Esophagus muscularis mucosa (tissue), 4 donors: Measurements from ENCODE around the gene TPSG1. TPM values are rescaled to one million over a fixed set of nuclear protein-coding genes. Genes with fewer than 3 reads are reported as not detected.

Experiments
- DNase-seq: peaks from one replicate; pipeline ENCODE4 v3.0.0-alpha.2; 2017; ENCODE audit errors: extremely low spot score
- H3K27ac ChIP-seq, 4 donors: fragments of 200-600 bp; sonication (generic); replicated peaks in 1 of 4; 1 replicate in 3 of 4; 2 replicates in 1 of 4; pipeline ENCODE4 v1.5.1; 2016 to 2019; ENCODE audit warnings: mild to moderate bottlenecking in 1 of 4
- H3K27me3 ChIP-seq, 4 donors: fragments of 200-600 bp; sonication (generic); one replicate each; pipeline versions ENCODE4 v1.5.1 to v1.6.0; 2016 to 2019
- H3K36me3 ChIP-seq, 4 donors: fragments of 200-600 bp; sonication (generic); one replicate each; pipeline ENCODE4 v1.5.1; 2016 to 2019
- H3K4me1 ChIP-seq, 4 donors: fragments of 200-600 bp; sonication (generic); one replicate each; pipeline ENCODE4 v1.5.1; 2016 to 2019
- H3K4me3 ChIP-seq, 4 donors: fragments of 200-600 bp; sonication (generic); 1 replicate in 2 of 4; 2 replicates in 2 of 4; pipeline ENCODE4 v1.5.1; 2016 to 2019; ENCODE audit warnings: mild to moderate bottlenecking in 4 of 4, moderate library complexity in 1 of 4
- H3K9me3 ChIP-seq, 4 donors: fragments of 200-600 bp; sonication (generic); 1 replicate in 3 of 4; 2 replicates in 1 of 4; pipeline ENCODE4 v1.5.1; 2016 to 2019
- CTCF ChIP-seq, 3 experiments: fragments of 200-600 bp in 2 of 3; fragments of 450-650 bp in 1 of 3; sonication (generic) in 2 of 3; IDR thresholded peaks; one replicate each; pipeline ENCODE4 v1.5.1; 2017 to 2019; ENCODE audit warnings: antibody characterized with exemption in 3 of 3, mild to moderate bottlenecking in 2 of 3, moderate library complexity in 1 of 3
- EP300 ChIP-seq: sonication (generic); formaldehyde crosslinking; IDR thresholded peaks from one replicate; pipeline ENCODE4 v1.6.1; 2017; ENCODE audit warnings: antibody characterized with exemption
- POLR2A ChIP-seq: fragments of 450-650 bp; IDR thresholded peaks from one replicate; pipeline ENCODE4 v1.6.1; 2017; ENCODE audit warnings: antibody characterized with exemption, moderate library complexity, mild to moderate bottlenecking, low read depth
- POLR2AphosphoS5 ChIP-seq, 2 donors: sonication (generic); formaldehyde crosslinking; IDR thresholded peaks; one replicate each; pipeline ENCODE4 v1.6.1; 2017; ENCODE audit warnings: antibody characterized with exemption in 2 of 2
- WGBS: methylation state at CpG from one replicate; pipeline ENCODE4 v1.1.5; 2018; 5-methylcytosine and 5-hydroxymethylcytosine counted together
- intact Hi-C: fragments of 100-400 bp; cut with DNase I; formaldehyde crosslinking; loops from one replicate; pipeline ENCODE4 v1.15.1; 2023
- total RNA-seq, 4 donors: library from RNA; depleted of rRNA; stranded (reverse); fragments of >200 nt; gene quantifications; one replicate each; pipeline versions ENCODE4 v1.1.0 to v1.2.1, GENCODE V29; 2016

TPSG1 gene
- total RNA-seq, 4 donors from 2014 or later = 0.39 to 2.9 (median 1.00) TPM

DNA sequence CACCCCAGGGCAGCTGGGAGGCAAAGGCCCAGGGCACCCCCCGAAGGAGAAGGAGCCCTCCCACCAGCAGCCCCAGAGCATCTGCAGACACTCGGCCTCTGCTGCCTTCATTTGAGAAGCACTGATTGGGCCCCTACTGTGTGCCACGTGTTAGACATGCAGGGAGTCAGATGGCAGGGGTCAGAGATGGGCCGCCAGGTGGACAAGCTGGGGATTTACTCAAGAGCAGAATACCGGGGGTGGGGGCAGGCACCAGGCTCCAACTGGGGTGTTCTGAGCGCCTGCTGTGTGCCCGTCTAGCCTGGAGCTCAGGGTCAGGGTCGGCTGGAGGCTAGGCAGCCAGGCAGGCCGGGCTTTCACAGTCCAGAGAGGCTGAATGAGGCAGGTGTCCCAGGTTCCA, 18.7 kb downstream of the TPSG1 start:
- TF ChIP-seq POLR2A = no peak
- no peak for TF ChIP-seq CTCF (IDR thresholded peaks at IDR 0.05)
- no peak for TF ChIP-seq POLR2AphosphoS5 (IDR thresholded peaks at IDR 0.05)
- TF ChIP-seq EP300 = no peak
- WGBS = 70% methylated on average over 4 of the region's 9 CpGs
- peaks cover 0 to 100% (median 91%) of the 10 kb centered on the region in 4 donors for H3K36me3 ChIP-seq
- H3K4me3 ChIP-seq = no peak overlapping the region
- no peaks in the 10 kb centered on the region for H3K9me3 ChIP-seq
- intact Hi-C loops = no loop called here
- H3K27ac ChIP-seq = no peak overlapping the region
- no peaks in the 10 kb centered on the region for H3K4me1 ChIP-seq
- no peak for DNase-seq
- no peaks in the 10 kb centered on the region for H3K27me3 ChIP-seq

- no peak for TF ChIP-seq POLR2AphosphoS5 (IDR thresholded peaks at IDR 0.05)
- no peak for TF ChIP-seq EP300
- no peak for TF ChIP-seq POLR2A
- TF ChIP-seq CTCF (IDR thresholded peaks at IDR 0.05) = no peak
- Histone ChIP-seq H3K27ac (peak overlapping the region in 1 of 4 donors; percentile 33), H3K36me3 (peaks cover 0 to 100% (median 91%) of the 10 kb centered on the region in 4 donors), H3K4me3 (no peak overlapping the region), H3K27me3 (no peaks in the 10 kb centered on the region), H3K9me3 (no peaks in the 10 kb centered on the region), H3K4me1 (no peaks in the 10 kb centered on the region)
- intact Hi-C loops = no loop called here
- no peak for DNase-seq
- WGBS = 78% methylated on average over 9 of the region's 21 CpGs
These were observed 20.1 kb downstream of the TPSG1 start for GRCh38 chr16:1204933-1205332.

DNA sequence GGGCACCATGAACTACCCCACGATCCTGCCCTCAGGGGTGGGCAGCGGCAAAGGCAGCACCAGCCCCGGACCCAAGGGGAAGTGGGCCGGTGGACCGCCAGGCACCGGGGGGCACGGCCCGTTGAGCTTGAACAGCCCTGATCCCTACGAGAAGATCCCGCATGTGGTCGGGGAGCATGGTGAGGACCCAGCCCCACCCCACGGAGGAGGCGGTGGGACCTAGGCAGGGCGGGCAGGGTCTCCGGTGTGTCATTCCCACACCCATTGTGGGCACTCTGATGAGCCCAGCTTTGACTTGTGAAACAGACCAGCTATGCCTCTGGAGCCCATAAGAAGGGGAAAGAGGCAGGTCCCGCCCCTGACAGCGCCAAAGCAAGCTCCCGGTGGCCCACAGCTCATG, 22.8 kb downstream of the TPSG1 start:
- H3K36me3 ChIP-seq = peaks cover 0 to 88% (median 71%) of the 10 kb centered on the region in 4 donors
- H3K27me3 ChIP-seq = no peaks in the 10 kb centered on the region
- no peak for DNase-seq
- intact Hi-C loops = no loop called here
- TF ChIP-seq POLR2AphosphoS5 (IDR thresholded peaks at IDR 0.05) (no peak), CTCF (IDR thresholded peaks at IDR 0.05) (no peak), EP300 (no peak), POLR2A (no peak)
- H3K27ac ChIP-seq = peak overlapping the region in 1 of 4 donors; percentile 10
- no peak overlapping the region for H3K4me3 ChIP-seq
- WGBS = 93% methylated on average over 10 of the region's 18 CpGs
- H3K4me1 ChIP-seq = peaks cover 0 to 6% (median under 1%) of the 10 kb centered on the region in 4 donors
- H3K9me3 ChIP-seq = no peaks in the 10 kb centered on the region

- Histone ChIP-seq H3K27ac (no peak overlapping the region), H3K27me3 (no peaks in the 10 kb centered on the region), H3K4me1 (peaks cover 0 to 13% (median 6%) of the 10 kb centered on the region in 4 donors), H3K9me3 (no peaks in the 10 kb centered on the region), H3K4me3 (no peak overlapping the region), H3K36me3 (peaks cover 0 to 82% (median 66%) of the 10 kb centered on the region in 4 donors)
- no peak for DNase-seq
- intact Hi-C loops = no loop called here
- no peak for TF ChIP-seq CTCF (IDR thresholded peaks at IDR 0.05)
- TF ChIP-seq POLR2A = no peak
- no peak for TF ChIP-seq EP300
- no peak for TF ChIP-seq POLR2AphosphoS5 (IDR thresholded peaks at IDR 0.05)
- 87% methylated on average over 23 of the region's 25 CpGs for WGBS
These were observed 23.6 kb downstream of the TPSG1 start for GRCh38 chr16:1201444-1201843.

DNA sequence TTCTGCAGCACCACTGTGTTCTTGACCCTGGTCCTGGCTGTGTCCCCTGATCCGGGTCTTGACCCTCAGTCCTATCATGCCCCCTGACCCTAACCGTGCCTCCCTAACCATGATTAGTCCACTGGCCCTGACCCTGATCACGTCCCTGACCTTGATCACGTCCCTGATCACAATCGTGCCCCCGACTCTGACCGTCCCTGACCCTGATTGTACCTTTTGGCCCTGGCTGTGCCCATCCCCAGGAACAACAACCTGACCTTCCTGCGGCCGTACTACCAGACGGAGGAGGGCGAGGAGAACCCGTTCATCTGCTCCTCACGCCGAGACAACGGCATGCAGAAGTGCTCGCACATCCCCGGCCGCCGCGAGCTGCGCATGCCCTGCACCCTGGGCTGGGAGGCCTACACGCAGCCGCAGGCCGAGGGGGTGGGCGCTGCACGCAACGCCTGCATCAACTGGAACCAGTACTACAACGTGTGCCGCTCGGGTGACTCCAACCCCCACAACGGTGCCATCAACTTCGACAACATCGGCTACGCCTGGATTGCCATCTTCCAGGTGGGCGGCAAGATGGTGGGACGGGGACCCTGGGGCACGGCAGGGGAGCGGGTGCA, 24.9 kb downstream of the TPSG1 start:
- Histone ChIP-seq H3K36me3 (peaks cover 0 to 78% (median 59%) of the 10 kb centered on the region in 4 donors), H3K27ac (no peak overlapping the region), H3K4me3 (no peak overlapping the region), H3K4me1 (peaks cover 0 to 20% (median 12%) of the 10 kb centered on the region in 4 donors), H3K27me3 (no peaks in the 10 kb centered on the region), H3K9me3 (no peaks in the 10 kb centered on the region)
- intact Hi-C loops = no loop called here
- WGBS = 85% methylated on average over 32 of the region's 38 CpGs
- no peak for DNase-seq
- TF ChIP-seq POLR2A (no peak), EP300 (no peak), CTCF (IDR thresholded peaks at IDR 0.05) (no peak), POLR2AphosphoS5 (IDR thresholded peaks at IDR 0.05) (no peak)
